Esophagus muscularis mucosa (tissue), 4 donors: Measurements from ENCODE around the gene DMD. TPM values are rescaled to one million over a fixed set of nuclear protein-coding genes. Genes with fewer than 3 reads are reported as not detected.

Experiments used
- DNase-seq: peaks from one replicate; pipeline ENCODE4 v3.0.0-alpha.2; 2017; ENCODE audit errors: extremely low spot score
- H3K27ac ChIP-seq, 4 donors: fragments of 200-600 bp; sonication (generic); replicated peaks in 1 of 4; 1 replicate in 3 of 4; 2 replicates in 1 of 4; pipeline ENCODE4 v1.5.1; 2016 to 2019; ENCODE audit warnings: mild to moderate bottlenecking in 1 of 4
- H3K27me3 ChIP-seq, 4 donors: fragments of 200-600 bp; sonication (generic); one replicate each; pipeline versions ENCODE4 v1.5.1 to v1.6.0; 2016 to 2019
- H3K36me3 ChIP-seq, 4 donors: fragments of 200-600 bp; sonication (generic); one replicate each; pipeline ENCODE4 v1.5.1; 2016 to 2019
- H3K4me1 ChIP-seq, 4 donors: fragments of 200-600 bp; sonication (generic); one replicate each; pipeline ENCODE4 v1.5.1; 2016 to 2019
- H3K4me3 ChIP-seq, 4 donors: fragments of 200-600 bp; sonication (generic); 1 replicate in 2 of 4; 2 replicates in 2 of 4; pipeline ENCODE4 v1.5.1; 2016 to 2019; ENCODE audit warnings: mild to moderate bottlenecking in 4 of 4, moderate library complexity in 1 of 4
- H3K9me3 ChIP-seq, 4 donors: fragments of 200-600 bp; sonication (generic); 1 replicate in 3 of 4; 2 replicates in 1 of 4; pipeline ENCODE4 v1.5.1; 2016 to 2019
- EP300 ChIP-seq: sonication (generic); formaldehyde crosslinking; IDR thresholded peaks from one replicate; pipeline ENCODE4 v1.6.1; 2017; ENCODE audit warnings: antibody characterized with exemption
- POLR2A ChIP-seq: fragments of 450-650 bp; IDR thresholded peaks from one replicate; pipeline ENCODE4 v1.6.1; 2017; ENCODE audit warnings: antibody characterized with exemption, moderate library complexity, mild to moderate bottlenecking, low read depth
- POLR2AphosphoS5 ChIP-seq, 2 donors: sonication (generic); formaldehyde crosslinking; IDR thresholded peaks; one replicate each; pipeline ENCODE4 v1.6.1; 2017; ENCODE audit warnings: antibody characterized with exemption in 2 of 2
- WGBS: methylation state at CpG from one replicate; pipeline ENCODE4 v1.1.5; 2018; 5-methylcytosine and 5-hydroxymethylcytosine counted together
- intact Hi-C: fragments of 100-400 bp; cut with DNase I; formaldehyde crosslinking; loops from one replicate; pipeline ENCODE4 v1.15.1; 2023
- total RNA-seq, 4 donors: library from RNA; depleted of rRNA; stranded (reverse); fragments of >200 nt; gene quantifications; one replicate each; pipeline versions ENCODE4 v1.1.0 to v1.2.1, GENCODE V29; 2016
- TF ChIP-seq, protein P1 (sequence below), 3 experiments: fragments of 200-600 bp in 2 of 3; fragments of 450-650 bp in 1 of 3; sonication (generic) in 2 of 3; IDR thresholded peaks; one replicate each; pipeline ENCODE4 v1.5.1; 2017 to 2019; ENCODE audit warnings: antibody characterized with exemption in 3 of 3, mild to moderate bottlenecking in 2 of 3, moderate library complexity in 1 of 3

The DMD gene
- total RNA-seq, 4 donors from 2014 or later: 127 to 210 (median 188) TPM

DNA sequence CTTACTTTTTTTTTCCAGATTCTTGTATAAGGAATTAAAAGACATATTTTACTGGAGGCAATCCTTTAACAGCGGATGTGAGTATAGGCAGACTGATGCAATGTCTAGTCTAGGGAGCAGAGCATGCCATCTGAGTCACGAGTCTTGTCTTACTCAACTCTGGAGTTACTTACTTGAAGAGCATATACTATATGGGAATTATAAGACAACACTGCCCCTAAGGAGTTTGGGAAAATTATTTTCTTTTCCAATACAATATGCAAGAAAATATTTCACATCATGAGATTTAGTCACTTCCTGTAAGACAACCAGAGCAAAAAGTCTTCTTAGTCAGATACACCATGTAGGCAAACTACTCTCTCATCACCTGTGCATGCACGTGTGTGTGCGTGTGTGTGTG is 1602.2 kb downstream of the DMD start:
- Histone ChIP-seq H3K4me3 (no peak overlapping the region), H3K36me3 (no peaks in the 10 kb centered on the region), H3K9me3 (no peaks in the 10 kb centered on the region), H3K27ac (no peak overlapping the region), H3K4me1 (no peaks in the 10 kb centered on the region), H3K27me3 (no peaks in the 10 kb centered on the region)
- TF ChIP-seq POLR2AphosphoS5 (IDR thresholded peaks at IDR 0.05) (no peak), EP300 (no peak), POLR2A (no peak)
- TF ChIP-seq, protein P1, sequence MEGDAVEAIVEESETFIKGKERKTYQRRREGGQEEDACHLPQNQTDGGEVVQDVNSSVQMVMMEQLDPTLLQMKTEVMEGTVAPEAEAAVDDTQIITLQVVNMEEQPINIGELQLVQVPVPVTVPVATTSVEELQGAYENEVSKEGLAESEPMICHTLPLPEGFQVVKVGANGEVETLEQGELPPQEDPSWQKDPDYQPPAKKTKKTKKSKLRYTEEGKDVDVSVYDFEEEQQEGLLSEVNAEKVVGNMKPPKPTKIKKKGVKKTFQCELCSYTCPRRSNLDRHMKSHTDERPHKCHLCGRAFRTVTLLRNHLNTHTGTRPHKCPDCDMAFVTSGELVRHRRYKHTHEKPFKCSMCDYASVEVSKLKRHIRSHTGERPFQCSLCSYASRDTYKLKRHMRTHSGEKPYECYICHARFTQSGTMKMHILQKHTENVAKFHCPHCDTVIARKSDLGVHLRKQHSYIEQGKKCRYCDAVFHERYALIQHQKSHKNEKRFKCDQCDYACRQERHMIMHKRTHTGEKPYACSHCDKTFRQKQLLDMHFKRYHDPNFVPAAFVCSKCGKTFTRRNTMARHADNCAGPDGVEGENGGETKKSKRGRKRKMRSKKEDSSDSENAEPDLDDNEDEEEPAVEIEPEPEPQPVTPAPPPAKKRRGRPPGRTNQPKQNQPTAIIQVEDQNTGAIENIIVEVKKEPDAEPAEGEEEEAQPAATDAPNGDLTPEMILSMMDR (IDR thresholded peaks at IDR 0.05): no peak
- intact Hi-C loops: no loop called here
- no peak for DNase-seq
- WGBS: 79% methylated on average over 4 of the region's 4 CpGs

DNA sequence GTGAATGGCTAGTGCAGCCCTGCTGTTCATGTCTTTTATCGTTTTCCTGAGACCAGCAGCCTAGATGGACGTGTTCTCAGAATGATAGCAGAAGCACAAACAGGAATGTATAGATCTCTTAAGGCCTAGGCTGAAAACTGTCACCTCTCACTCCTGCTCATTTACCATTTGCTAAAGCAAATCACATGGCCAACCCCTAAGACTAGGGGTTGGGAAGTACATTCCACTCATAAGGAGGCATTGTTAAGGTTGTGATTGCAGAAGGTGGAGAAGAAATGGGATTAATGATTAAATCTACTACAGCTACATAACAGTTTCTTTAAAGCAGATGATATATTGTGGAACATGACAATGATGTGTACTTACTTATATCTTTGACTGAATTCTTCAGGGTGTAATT is 1602.7 kb downstream of the DMD start:
- Histone ChIP-seq H3K4me1 (no peaks in the 10 kb centered on the region), H3K9me3 (no peaks in the 10 kb centered on the region), H3K27me3 (no peaks in the 10 kb centered on the region), H3K27ac (no peak overlapping the region), H3K4me3 (no peak overlapping the region), H3K36me3 (no peaks in the 10 kb centered on the region)
- DNase-seq: no peak
- WGBS: 68% methylated on average over 2 of the region's 2 CpGs
- TF ChIP-seq POLR2AphosphoS5 (IDR thresholded peaks at IDR 0.05) (no peak), EP300 (no peak), POLR2A (no peak)
- TF ChIP-seq, protein P1 (IDR thresholded peaks at IDR 0.05): no peak
- intact Hi-C loops: no loop called here

DNA sequence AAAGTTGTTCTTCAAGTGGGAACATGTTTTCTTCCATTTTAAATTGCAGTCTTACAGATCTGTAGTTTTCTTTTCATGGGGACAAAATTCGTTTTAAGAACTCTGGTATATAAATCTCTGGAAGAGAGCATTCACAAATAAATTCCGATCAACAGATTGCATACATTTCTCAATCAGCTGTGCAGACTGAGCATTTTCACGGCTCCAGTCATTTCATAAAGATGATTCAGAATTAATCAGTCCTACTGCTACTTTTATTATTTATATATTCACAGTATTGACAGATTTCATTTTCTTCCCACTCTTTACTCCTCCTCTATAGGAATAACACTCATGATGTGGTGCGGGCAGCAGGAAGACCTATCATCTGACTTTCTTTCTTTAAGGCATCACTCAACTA is 1604.6 kb downstream of the DMD start:
- DNase-seq: no peak
- TF ChIP-seq POLR2A (no peak), EP300 (no peak)
- TF ChIP-seq, protein P1 (IDR thresholded peaks at IDR 0.05): no peak
- Histone ChIP-seq H3K27me3 (no peaks in the 10 kb centered on the region), H3K27ac (no peak overlapping the region), H3K36me3 (no peaks in the 10 kb centered on the region), H3K4me3 (no peak overlapping the region), H3K4me1 (no peaks in the 10 kb centered on the region), H3K9me3 (no peaks in the 10 kb centered on the region)
- intact Hi-C loops: no loop called here
- 79% methylated on average over 4 of the region's 4 CpGs for WGBS

DNA sequence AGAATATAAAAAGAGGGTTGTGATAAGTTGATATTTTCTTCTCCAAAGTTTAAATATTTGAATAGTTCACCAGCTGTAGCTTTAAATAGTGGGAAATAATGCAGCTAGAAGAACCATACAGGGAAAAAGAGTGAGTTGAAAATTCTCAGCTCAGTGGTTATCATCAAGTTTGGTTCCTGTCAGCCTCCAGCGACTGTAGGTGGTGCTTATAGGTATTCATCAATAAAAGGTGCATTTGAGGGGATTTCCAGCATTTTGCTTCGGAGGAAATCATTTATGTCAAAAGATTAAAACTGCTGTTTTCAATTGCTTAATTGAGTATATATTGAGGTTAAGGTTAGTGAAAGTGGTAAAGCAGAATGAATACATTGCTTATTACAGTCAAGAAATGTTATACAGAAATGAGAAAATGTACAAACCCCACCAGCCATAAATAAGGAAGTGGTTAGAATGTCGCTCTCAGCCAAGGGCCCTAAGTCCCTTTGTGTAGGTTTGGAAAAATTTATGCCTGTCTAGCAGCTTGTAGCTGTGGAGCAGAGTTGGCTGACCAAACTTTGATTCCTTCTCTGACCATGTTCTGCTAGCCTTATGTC is 1606.6 kb downstream of the DMD start:
- intact Hi-C loops: no loop called here
- H3K9me3 ChIP-seq: no peaks in the 10 kb centered on the region
- no peak overlapping the region for H3K27ac ChIP-seq
- H3K27me3 ChIP-seq: no peaks in the 10 kb centered on the region
- no peak for DNase-seq
- no peaks in the 10 kb centered on the region for H3K36me3 ChIP-seq
- no peak overlapping the region for H3K4me3 ChIP-seq
- WGBS: 71% methylated on average over 3 of the region's 3 CpGs
- no peaks in the 10 kb centered on the region for H3K4me1 ChIP-seq
- TF ChIP-seq EP300 (no peak), POLR2A (no peak), POLR2AphosphoS5 (IDR thresholded peaks at IDR 0.05) (no peak)
- TF ChIP-seq, protein P1 (IDR thresholded peaks at IDR 0.05): no peak
